KG1 (cell line): ENCODE data around the gene FILIP1.
A peak's percentile ranks its signal among the peaks of the same experiment; 100 is the strongest.

Experiments used
- DNase-seq: peaks from one replicate; lab custom pipeline; 2025; lab: John Stamatoyannopoulos, UW

The FILIP1 gene

DNA sequence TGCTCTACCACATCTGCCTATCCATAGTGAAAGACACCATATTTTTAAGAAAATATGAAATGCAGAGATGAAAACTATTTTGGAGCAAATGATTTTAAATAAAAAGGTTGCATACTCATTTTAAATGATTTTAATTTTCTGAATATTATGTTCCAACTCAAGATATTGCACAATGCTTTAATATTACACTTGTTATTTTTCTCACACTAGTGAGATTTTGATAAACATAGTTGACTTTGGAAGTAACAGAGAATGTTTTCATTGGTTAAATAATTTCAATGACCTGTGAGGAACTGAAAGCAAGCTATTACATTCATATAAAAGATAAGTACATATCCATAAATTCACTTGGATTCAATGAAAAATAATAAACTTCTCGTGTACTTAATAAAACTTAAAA, 201.9 kb downstream of the FILIP1 start:
- DNase-seq = no peak

DNA sequence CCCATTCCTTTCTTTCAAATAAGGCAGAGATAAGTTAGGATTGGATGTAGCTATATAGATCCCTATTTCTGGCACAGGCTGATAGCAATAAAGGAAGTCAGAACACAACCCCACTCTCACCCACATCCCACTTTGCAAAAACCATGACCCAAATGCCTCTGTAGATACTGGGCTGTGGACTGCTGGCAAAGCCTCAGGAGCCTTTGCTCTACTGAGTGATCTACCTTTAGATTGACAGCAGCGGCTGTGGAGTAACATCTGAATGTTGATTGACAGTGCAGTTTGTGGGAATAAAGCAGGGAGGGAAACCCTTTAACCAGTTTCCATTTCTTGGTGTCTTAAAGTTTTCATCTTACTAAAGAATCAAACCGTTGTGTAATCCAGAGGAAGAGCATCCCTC, 202.3 kb downstream of the FILIP1 start:
- no peak for DNase-seq

DNA sequence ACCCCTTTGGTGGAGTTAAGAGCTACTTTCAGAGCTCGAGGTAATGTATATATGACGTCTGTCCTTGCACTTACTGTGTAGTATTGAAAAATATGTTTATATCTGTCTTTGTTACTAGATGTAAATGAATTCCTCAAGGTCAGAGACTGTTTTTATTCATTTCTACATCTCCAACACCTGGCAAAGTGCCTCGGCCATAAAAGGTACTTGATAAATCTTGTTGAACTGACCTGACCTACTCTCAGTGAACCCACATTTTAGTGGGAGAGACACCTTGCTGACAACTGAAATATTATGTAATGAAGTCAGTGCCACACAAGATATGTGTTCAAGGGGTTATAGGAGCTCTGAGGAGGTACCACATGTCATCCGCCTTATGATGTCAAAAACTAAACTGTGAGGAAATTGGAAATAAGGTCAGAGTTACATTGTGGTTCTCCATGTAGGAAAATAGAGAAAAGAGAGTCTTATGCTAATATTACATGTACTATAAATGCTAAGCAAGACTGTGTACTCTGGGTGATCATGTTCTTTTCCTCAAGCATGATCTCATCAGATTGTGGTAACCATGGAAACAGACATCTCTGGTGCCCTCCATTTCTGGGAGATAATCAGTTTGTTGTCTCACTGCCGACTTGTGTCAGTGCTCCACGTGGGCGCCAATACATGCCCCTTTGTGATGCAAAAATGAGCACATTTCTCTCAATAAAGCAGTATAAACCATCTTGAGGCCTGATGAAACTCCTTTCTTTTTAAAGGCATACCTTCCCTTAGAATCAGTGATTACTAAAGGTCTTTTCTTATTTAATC, 203.3 kb downstream of the FILIP1 start:
- no peak for DNase-seq

DNA sequence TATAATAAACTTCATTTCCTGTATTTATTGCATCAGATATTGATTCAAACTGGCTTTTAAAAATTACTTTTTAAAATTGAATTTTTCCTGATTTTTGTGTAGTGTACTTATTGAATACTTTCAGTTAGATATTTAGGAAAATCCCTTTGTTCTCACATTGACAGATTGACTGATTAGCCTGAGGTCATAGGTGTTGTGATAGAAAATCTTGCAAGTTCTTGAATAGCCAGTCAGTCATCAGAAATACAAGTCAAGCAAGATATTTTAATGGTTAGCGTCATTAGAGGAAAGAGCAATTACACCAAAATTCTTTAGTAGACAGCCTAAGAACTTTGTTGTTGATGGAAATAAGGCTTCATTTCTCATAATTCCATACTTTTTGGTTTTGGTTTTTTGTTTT, 205.6 kb downstream of the FILIP1 start:
- DNase-seq = no peak

DNA sequence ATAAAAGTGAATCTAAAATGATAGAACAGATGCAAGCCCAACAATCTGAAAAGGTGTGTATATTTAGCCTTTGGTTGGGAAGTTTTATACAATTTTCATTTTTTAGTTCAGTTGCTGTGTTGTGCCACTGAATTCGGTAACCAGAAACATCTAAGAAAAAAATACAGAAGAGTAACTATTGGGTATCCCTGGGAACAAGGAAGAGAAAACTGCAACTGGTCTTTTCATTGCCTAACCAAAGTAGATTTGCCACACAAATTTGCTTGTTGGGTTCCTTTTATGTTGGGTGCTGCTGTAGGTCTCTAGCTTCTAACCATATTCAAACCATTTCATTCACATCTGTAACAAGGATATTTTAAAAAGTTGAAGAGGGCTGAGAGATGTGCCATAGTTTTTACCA, 206.2 kb downstream of the FILIP1 start:
- DNase-seq = no peak

DNA sequence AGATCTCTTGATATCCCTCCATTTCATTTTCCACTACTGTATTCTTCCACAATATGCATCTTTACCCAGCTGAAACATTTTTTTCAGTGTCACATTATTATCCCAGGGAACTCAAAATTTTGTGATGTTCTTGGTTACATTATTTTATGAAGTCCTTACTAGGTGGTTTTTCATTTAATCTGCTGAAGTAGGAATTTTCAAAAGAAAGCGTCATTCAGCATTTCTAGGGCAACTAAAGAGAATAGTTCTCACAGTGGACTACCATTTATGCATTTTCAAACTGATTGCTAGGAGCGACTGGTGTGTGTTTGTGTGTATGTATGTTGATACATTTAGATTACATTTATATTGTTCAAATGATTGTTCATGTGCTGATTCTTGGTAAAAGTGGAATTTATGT, 206.6 kb downstream of the FILIP1 start:
- DNase-seq = no peak

DNA sequence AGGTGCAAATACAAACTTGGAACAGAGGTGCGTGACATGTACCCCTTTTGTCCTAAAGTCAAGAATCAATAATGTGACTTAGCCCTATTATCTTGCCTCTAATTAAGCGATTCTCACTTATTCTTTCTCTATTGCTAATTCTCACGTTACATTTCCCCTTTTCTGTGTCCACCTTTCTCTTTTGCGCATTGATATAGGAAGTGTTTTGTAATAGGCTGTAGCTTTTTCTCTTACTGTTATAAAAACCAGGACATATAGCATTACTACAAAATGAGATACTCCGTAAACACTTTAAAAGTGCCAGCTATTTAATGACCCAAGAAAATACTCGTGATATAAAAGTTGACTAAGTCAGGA, 208.3 kb downstream of the FILIP1 start:
- no peak for DNase-seq

DNA sequence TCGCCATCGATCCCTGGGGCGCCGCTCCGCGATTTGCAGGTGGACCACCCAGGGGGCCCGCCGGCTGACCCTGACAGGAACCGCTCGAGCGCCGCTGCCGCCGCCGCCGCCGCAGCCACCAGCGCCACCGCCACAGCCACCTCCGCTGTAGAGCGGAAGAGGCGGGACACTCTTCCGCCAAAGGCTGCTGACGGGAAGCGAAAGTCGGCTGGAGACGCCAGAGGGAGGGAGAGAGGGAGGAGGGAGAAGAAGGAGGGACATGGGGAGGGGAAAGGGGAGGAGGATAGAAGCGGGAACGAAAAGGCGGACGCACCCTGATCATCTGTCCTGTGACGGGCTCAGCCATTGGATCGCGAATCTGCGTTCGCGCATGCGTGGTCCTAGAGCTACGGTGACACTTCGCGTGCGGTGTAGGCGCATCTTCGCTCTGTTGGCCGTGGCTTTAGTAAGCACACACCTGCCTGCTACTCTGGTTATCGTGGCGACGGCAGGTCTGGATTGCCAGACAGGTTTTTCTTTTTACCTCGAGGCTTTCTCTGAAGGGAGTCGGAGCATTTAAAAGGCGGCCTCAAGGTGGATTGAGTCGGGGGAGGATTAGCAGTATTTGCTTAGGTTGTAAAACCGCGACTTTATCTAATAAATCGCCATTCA, 208.8 kb downstream of the FILIP1 start, which contains the start of gene TMEM30A:
Gene TMEM30A, minus strand, starts transcription at position 161 of the 651 bp plus-strand sequence. Its CDS starts 154 bp downstream, at position 7.
- peak; percentile 94 for DNase-seq

DNA sequence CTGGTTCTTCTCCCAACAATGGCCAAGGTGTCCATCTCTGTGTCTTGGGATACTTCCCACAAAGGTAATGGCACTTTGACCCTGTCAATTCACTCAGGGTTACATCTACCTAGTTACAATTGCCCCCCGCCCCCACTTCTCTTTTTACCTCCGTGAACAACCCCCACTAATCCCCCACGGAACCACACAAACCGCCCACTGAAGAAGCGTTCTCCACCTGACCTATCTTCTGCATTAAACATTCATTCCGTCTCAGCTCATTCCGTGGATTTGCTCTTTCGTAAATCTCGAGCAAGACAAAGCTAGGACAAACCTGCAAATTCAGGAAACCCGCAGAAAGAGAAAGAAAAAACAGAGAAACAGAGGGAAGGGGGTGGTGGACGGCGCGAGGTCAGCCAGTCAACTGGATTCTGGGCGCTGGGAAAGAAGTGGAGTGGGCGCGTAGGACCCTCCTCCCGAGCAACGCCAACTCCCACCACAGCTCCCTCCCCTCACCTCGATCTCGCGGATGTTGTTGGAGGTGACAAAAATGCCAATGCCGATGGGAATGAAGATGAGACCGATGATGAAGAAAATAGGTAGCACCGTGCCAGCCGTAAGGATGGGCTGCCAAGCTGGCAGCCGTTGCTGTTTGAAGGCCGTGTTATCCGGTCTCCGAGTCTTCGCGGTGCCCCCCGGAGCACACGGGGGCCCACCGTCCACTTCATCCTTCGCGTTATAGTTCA, 209.5 kb downstream of the FILIP1 start:
- peak; percentile 78 for DNase-seq

DNA sequence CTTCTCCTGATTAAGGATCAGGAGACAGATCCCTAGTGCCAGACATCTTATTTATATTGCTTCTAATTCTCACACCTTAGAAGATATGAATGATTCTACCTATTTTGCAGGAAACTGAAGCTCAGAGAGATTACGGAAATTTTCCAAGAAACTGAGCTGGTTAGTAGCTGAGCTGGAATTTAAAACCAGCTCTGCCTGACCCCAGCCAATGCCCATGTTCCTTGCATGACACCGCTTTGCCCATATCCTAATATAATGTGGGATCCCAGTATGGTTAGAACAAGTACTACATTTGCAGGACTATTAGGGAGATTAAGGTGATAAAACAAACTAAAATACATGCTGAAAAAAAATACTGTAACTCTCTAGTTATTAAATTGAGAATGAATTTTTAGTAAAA, 210.9 kb downstream of the FILIP1 start:
- no peak for DNase-seq

DNA sequence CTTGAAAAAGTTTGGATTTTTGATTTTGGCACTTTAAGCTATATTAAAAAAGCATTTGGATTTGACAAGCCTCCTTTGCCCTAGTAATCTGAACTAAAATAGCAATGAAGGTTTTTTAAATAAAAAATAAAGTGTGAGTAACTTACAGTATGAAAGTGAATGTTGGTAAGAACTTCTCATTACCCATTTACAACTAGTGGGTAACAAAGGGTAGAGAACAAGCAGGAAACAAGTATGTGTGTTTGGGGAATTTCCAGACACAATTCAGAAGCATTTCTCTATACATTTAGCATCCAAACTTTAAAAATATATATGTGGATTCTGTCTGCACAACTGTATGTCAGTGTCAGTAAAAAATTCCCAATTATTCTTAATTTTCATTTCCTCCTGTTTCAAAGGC, 211.9 kb downstream of the FILIP1 start:
- DNase-seq = no peak

DNA sequence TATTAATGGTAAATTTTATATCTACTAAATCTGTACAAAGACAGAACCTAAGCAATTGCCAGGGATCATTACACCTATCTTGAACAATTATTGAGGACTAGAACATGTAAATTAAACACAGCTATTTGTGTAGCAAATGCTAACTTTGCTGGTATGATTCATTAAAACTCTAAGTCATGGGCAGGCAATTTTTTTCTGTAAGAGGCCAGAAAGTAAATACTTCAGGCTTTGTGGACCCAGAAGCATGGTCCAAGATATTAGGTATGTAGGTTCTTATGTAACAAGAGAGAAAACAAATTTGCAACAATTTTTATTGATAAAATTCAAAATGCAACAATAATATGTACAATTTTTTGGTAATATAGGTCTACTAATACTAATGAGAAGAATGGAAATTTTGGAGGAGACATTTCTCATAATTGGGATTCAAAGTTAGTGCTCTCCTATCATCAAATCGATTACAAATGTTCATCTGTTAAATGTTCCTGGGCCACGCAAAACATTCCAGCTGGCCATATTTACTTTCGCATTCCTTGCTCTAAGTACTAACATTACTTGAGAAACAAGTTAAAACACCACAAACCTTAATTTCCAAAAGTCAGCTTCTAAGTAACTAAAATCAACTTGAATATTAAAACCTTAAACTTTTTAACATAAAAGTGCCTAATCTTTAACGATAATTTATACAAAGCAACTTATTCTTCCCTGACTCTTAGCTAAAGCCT, 213.3 kb downstream of the FILIP1 start:
- DNase-seq = no peak

DNA sequence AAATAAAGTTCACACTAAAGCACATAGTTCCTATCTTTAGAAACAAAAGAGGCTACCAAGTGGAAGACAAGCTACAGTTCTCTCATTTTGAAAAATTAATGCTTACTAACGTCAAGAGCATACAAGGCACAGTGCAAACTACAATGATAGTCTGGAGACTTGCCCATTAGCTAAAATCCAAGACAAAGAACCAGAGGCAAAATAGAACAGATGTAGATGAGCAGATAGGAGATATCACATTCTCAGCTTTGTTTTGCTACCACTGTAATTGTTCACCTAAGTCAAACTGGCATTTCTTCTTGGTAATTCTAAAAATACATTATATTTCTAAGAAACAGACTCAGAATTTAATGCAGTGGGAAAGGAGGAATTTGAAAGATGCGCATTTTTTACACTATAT, 214.2 kb downstream of the FILIP1 start:
- DNase-seq = no peak

DNA sequence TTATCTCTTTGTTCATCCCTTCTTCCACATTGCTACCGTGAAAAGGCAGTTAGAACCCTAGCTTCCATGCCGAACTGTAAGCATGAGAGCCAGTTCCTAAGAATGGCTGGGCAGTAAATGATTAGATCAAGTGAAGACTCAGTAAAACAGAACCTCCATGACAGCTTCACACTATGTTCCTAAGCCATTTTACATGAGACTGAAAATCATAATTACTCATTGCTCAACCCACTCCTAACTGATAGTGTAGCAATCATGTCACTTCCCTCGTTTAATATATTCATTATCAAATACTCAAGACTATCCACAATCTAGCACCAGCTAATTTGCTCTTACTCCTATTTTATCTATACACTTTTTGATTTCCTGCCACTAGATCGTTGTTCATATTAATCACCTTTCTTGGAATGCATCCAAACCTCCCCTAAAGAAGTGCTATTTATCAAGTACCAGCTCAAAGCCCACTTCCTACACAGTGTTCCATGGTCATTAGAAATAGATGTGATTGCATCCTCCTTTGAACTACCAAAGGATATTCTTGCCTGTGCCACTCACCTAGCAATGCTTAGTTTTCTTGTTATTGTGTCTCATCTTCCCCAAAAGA, 215.0 kb downstream of the FILIP1 start:
- DNase-seq = no peak

DNA sequence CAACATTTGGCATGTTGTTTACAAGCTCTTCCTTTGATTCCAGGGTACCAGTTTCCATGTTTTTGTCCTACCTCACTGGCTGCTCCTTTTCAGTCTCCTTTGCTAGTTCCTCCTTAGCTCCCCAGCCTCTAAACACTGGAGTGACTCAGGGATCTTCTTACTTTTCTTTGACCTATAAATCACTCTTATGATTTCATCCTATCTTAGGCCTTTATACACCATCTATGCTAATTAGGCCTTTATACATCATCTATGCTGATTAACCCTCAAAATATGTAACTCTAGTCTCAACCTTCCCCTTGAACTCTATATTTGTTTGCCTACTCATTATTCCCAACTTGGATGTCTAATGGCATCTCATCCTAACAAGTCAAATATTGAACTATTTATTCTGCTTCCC, 218.5 kb downstream of the FILIP1 start:
- DNase-seq = no peak

DNA sequence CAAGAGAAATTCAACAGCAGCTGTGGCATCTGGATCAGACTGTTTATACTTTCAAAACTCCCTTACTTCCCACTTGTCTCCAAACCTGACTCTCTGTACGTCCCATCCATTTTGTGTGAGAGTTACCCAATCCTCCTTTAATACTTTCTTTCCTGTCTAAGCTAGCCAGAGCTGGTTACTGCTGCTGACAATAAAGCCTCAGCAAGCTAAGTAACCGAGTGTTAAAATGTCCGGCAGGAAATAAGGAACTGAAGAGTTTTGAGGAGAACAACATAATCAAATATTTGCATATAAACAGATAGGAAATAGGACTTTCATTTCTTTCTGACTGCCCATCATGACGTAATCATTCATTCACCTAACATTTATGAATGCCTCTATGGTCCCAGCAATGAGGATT, 220.6 kb downstream of the FILIP1 start:
- DNase-seq = no peak

DNA sequence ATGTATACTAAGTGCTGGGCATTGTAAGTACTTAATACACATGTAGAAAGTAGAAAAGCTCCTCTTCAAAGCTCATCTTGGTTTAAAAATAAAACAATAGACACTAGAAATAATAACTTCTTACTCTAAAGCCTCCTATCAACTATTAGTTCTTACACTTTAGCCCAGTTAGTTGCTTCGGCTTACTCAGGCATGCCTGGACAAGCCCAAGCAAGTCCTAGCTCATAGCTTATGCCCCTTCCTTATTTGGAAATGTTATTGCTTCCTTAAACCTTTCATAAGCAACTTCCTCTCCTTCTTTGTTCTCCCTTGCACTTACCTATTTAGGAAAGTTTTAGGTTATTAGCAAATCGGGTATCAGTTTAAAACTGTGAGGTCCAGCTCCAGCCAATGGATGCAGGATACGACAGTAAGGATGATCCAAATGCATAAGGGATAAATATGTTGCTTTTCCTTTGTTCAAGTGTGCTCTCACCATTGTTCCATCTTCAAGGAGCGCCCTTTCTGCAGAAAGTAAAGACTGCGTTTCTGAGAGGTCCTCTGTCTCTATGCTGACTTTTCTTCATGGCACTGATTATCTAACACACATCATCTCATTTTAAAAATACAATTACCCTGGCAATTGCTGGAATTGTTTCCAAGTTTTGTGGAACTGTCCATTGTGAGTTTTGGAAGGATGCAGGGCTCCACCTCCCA, 221.3 kb downstream of the FILIP1 start:
- DNase-seq = no peak

DNA sequence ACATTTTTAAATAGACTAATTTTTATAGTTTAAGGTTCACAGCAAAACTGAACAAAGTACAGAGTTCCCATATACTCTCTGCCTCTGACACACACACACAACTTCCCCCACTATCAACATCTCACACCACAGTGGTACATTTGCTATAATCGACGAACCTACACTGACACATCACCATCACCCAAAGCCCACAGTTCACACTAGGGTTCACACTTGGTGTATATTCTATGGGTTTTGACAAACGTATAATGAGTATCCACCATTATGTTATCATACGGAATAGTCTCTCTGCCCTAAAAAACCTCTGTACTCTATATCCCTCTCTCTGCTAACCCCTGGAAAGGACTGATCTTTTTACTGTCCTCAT, 224.6 kb downstream of the FILIP1 start:
- no peak for DNase-seq

DNA sequence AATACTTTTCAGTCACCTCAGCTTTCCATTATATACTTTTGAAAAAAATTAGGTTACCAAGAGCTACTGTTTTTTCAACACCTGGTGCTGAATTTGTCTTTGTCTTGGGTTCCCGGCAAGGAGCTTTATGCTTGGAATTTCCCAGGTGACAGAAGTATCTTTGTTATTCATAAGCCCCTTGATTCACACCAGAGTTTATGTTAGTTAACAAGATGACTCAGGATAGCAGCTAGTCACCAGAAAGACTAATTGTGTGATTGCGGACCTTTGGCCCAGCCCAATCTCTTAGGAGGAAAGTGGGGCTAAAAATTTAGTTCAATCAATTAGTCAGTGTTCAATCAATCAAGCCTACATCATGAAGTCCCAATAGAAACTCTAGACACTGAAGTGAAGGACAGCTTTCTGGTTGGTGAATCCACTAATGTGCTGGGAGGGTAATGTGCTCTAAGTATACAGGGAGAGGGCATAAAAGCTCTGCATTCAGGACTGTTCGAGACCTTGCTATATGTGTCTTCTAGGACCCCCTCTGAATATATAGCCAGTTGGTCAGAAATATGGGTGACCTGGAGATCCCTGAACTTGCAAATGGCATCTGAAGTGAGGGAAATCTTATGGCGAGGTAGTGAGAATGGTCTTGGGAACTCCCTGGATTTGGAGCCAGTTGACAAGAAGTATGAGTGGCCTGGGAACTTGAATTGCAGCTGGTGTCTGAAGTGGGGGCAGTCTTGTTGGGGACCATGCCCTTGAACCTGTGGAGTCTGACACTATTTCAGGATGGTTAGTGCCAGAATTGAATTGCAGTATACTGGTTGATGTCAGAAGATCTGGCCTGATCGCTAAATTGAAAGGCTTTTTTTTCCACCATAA, 225.2 kb downstream of the FILIP1 start:
- no peak for DNase-seq

DNA sequence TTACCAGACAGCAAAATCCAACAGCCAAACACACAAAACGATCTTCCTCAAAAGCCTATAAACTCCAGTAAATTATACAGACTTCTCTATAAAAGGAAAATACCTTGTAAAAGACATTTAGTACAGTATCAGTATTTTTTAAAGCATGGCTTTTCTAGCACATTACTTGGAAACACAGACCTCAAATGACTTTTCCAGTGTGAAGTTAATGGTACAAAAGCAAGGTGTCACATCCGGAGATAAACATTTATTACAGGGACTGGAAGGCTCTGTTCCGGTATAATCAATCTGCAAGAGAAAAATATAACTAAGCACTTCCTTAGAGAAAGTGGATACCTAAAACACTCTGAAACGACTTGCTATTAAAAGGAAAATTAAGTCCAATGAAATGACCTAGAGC, 226.1 kb downstream of the FILIP1 start:
- no peak for DNase-seq
